NCI-H1092 (cell line): ENCODE data around the gene COL8A2.
"Not testable (repeated sequence)": the region's sequence is repeated elsewhere in the genome, so short reads cannot be mapped to it uniquely, and the experiment has no call there.

Source experiments
- DNase-seq: peaks from one replicate; lab custom pipeline; 2025; lab: John Stamatoyannopoulos, UW

Gene COL8A2

DNA sequence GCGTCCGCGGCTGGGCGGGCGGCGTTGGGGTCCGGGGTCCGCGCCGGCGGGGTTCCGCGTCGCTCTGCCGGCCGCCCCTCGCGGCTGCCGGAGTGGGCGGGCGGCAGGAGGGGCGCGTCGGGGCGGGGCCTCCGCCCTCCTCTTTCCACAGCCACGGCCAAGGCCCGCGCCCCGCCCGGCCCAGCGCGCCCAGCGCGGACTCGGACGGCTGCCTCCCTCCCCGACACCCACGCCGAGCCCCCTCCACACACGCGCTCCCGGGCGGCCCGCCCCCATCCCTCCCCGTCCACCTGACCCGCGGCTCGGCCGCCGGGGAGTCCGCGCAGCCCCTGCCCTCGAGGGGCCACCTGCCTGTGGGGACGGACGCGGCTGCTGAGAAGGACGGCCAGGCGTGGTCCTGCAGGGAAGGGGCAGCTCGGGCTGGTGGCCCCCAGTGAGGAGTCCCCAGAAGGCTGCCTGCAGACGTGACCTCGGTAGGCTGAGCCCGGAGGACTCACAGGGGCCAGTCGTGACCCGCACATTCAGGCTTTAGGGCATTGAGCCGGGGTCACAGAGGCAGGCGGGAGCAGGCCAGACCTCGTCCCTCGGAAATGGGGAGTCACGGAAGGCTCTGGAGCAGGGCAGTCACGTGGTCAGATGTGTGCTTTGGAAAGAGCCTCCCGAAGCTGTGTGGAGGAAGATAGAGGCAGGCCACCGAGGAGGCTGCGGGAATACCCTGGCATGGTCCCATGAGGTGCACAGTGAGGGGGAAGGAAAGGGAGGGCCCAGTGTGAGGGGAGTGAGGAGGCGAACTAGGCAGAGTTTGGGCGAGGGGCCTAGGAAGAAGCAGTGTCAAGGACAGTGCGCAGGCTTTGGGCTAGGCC, at the start of gene COL8A2:
Gene COL8A2, minus strand, starts transcription at position 94 of the 863 bp plus-strand sequence. CDS start 24,980 bp downstream, outside the sequence.
- no peak for DNase-seq

DNA sequence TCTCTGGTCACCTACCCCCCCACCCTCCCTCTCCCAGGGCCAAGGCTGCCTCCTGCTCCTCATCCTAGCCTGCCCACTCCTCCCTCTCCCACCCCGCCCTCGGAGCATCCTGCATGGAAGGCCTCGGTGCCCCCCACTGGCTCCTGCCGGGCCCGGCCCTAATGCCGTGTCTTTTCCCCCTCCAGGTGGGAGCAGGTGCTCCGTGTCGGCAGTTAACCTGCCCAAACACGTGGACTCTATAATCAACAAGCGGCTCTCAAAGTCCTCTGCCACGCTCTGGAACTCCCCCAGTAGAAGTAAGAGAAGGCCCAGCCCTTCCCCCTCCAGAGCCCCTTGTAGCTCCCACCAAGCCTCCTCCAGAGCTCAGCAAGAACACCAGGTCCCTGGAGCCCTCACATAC, 49.7 kb upstream of the COL8A2 start:
- no peak for DNase-seq

DNA sequence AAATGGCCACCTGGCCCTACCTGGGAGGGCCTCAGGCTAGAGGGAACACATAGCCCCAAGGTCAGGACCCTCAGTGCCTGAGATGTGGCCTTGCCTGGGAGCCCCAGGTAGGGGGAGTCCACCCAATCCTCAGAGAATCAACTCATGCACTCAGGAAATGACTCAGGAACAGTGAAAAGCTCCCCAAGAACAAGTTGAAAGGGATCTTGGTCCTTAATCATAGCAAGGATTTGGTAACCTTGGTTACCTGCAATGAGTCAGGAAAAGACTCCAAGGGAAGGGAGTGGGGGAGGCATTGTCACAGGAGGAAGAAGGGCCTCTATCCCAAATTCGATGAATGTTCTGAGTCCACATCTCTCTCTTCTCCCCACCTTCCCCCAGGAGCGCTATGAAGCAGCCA, 48.0 kb upstream of the COL8A2 start:
- no peak for DNase-seq

- DNase-seq, result no peak
These were observed 47.2 kb upstream of the COL8A2 start for GRCh38 chr1:36172017-36172747.

DNA sequence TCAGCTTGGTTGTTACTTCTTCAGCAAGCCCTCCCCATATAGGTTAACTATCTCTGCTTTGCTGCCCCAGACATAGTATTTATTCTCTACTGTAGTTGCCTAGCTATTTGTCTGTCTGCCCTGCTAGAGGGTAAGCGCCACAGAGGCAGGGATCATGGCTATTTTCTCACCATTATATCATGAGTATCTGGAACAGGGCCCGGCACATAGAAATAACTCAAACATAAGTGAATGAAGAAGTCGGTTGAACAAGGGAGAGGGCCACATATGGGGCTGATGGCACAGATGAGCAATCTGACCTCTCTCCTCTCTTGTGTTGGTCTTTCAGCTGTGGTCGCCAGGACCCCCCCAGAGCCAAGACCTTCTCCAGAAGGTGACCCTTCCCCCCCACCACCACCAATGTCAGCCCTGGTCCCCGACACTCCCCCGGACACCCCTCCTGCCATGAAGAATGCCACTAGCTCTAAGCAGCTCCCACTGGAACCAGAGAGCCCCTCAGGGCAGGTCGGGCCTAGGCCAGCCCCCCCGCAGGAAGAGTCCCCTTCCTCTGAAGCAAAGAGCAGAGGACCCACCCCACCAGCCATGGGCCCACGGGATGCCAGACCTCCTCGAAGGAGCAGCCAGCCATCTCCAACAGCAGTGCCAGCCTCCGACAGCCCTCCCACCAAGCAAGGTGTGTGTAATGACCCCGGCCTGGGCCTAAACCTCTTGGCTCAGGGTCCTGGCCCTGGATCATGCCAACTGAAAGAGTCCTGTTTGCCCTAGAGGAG, 45.8 kb upstream of the COL8A2 start:
- DNase-seq, result no peak

DNA sequence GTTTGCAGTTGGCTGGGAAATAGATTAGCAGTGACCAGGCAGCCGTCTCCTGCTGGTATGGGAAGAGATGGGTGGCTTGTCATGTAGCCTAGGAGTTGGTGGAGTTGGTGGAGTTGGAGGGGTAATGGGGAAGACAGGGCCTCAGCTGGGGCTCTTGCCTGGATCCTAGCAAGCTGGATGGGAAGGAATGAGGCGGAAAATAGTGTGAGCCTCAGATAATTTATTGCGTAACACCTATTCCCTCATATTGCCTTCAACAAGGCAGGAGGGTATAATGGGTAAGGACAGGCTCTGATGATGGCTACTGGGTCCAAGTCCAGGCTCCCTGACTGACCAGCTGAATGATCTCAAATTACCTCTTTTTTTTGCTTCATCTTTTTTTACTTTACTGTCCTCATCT, 43.5 kb upstream of the COL8A2 start:
- DNase-seq, result no peak

DNA sequence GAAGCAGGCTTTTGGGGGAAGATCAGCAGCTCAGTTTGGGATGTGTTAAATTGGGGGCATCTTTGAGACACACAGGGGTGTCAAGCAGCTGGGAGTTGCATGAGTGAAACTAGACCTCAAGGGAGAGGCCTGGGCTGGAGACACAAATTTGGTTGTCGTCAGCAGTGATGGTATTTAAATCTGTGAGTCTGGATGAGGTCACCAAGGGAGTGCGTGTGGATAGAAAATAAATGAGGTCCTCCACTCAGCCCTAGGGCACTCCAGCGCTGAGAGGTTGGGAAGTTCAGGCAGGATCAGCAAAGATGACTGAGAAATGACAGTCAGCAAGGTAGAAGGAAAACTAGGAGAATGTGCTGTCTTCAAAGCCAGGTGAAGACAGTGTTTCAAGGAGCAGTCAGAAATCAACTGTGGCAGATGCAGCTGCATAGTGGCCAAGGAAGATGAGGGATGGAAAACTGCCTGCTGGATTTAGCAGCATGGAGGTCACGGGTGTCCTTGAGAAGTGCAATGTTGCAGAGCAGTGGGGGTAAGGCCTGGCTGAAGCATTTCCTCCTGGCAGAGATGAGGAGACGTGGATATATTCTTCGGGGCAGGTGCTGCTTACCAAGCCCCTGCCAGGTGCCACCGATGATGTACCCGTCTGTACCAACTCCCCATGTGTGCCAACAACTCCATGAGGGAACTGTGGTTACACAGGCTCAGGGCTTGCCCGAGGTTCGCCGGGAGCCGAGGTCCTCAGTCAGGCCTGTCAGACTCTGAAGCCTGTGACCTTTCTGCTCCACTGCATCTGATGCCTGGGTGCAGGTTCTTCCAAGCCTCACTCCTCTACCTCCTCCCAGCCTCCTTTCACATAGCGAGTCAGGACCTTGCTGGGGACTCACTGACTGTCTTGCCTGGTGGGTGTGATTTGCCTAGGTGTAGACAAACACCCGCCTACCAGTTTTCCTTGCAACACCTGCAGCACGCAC, 42.2 kb upstream of the COL8A2 start:
- no peak for DNase-seq

- DNase-seq, result no peak
These were observed 41.1 kb upstream of the COL8A2 start for GRCh38 chr1:36166136-36166535.

- no peak for DNase-seq
These were observed 40.1 kb upstream of the COL8A2 start for GRCh38 chr1:36165145-36165544.

- no peak for DNase-seq
These were observed 39.3 kb upstream of the COL8A2 start for GRCh38 chr1:36164361-36164760.

DNA sequence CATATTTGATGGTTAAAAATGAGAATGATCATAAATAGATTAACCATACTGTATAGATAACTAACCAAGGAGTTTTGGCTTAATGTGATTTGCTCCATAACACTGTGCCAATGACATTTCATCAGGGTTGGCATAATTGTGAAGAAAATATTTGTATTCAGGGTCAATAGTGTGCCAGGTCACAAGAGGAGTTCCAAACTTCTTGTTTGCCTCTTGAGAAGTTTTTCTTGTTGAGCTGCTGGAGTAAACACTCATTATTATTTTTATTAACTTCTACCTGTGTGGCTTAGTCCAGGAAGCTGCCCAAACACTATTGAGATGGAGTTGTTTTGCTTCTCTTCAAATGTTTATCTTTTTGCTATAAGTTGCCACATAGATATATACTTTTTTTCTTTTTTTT, 38.4 kb upstream of the COL8A2 start:
- no peak for DNase-seq

DNA sequence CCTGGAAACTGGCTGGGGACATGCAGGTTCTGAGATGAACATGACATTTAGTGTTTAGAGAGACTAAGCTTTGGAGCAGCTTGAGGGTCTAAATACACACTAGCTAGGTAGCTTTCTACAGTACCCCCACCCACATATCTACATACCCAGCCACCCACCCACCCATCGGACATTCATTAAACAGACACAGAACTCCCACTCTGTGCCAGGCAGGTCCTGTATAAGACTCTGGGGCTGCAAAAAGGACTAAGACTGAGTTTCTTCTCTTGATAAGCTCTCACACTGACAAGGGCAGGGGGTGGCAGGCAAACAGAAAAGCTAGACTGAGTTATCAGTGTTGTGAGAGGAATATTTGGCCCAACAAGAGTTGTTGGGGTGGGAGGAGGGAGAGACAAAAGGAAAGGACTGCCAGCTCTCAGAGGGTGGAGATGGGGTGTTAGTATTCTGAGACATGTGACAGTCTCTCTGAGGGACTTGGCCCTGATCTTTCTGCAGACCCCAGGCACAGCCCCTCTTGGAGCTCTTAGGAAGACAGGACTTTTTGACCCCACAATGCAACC, 37.7 kb upstream of the COL8A2 start:
- no peak for DNase-seq

DNA sequence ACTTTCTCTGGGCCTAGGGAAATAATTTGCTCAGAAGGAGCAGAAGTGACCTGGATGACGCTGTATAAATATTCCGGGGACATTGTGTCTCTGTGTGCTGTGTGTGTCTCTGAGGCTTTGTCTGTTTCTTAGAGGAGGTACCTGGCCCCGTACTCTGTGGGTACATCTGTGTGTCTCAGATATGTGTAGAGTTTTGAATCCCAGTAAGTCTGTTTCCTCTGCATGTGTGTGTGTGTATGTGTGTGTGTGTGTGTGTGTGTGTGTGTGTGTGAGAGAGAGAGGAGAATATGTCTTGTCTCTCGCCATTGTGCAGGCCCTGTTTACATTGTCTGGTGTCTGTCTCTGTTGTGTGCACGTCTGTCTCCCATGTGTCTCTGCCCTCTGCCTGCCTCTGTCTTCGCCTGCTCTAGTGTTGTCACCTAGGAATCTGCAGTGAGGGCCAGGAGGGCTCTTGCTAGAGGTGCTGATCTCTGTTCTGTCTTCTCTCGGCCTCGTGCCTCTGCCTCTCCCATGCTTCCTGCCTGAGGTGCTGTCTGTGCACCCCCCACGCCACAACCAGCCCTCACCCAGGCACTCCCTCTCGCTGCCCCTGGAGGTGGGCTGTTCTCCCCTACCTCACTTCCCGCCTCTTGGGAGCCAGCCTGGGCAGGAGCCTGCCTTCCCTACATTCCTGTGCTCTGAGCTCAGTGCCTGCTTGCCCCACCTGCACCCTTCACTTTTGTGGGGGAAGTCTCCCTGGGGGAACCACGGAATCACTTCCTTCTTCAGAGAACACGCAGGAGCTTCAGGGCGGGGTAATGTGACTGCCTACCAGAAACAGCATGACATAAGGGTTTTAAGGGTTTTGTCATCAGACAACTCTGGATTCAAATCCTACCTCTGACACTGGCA, 36.9 kb upstream of the COL8A2 start:
- DNase-seq, result no peak

- DNase-seq, result no peak
These were observed 36.0 kb upstream of the COL8A2 start for GRCh38 chr1:36160949-36161485.

GRCh38 chr1:36160388-36160948, 35.4 kb upstream of the COL8A2 start:
- DNase-seq, result no peak

- no peak for DNase-seq
These were observed 34.8 kb upstream of the COL8A2 start for GRCh38 chr1:36159614-36160387.

DNA sequence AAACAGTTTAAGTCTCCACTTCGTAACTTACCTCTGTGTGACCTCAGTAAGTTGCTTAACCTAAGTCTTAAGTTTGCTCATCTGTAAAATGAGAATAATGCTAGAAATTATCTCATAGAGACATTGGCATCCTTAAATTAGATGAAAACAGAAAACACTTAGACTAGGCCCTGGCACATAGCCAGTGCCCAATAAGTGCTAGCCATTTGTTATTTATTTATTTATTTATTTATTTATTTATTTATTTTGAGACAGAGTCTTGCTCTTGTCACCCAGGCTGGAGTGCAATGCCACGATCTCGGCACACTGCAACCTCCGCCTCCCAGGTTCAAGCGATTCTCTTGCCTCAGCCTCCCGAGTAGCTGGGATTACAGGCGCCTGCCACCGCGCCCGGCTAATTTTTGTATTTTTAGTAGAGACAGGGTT, 33.8 kb upstream of the COL8A2 start:
- not testable (repeated sequence) for DNase-seq
